ENCODE data around the gene UBE2D1.

Gene UBE2D1

GRCh38 chr10:58320351-58321049, 14.3 kb upstream of the UBE2D1 start:
- no peaks in the 10 kb centered on the region for H3K9me3 ChIP-seq
- peaks cover 10% of the 10 kb centered on the region for H3K4me1 ChIP-seq
- no peak overlapping the region for H3K4me3 ChIP-seq
- H3K27me3 ChIP-seq (ENCODE audit: low read depth): no peaks in the 10 kb centered on the region
- in situ Hi-C loops (cut with MboI; ENCODE audit: low sequenced_read_pairs): no loop called here
- no peaks in the 10 kb centered on the region for H3K36me3 ChIP-seq (replicated peaks)
- no peak for DNase-seq (ENCODE audit: low spot score in 2 of 2)

DNA sequence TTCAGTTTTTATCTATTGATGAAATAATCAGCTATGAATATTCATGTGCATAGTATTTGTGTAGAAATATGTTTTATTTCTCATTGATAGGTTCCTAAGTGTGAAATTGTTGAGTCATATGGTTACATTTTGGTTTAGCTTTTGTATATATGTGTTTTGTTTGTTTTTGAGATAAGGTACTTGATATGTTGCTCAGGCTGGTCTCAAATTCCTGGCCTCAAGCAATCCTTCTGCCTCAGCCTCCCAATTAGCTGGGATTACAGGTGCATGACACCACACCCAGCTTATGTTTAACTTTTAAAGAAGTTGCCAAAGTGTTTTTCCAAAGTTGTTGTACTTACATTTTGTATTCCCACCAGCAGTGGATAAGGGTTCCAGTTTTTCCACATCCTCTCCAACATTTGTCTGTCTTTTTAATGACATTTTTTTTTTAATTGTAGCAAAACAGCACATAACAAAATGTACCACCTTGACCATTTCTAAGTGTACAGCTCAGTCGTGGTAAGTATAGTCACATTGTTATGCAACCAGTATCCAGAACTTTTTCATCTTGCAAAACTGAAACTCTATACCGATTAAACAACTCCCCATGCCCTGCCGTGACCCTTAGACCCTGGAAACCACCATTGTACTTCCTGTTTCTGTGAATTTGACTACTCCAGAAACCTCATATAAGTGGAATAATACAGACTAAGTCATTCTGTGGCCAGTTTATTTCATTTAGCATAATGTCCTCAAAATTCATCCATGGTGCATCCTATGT, 12.6 kb upstream of the UBE2D1 start:
- in situ Hi-C loops (cut with MboI; ENCODE audit: low sequenced_read_pairs): no loop called here
- no peaks in the 10 kb centered on the region for H3K9me3 ChIP-seq
- H3K36me3 ChIP-seq (replicated peaks): no peaks in the 10 kb centered on the region
- DNase-seq (ENCODE audit: low spot score in 2 of 2): no peak
- peaks cover 10% of the 10 kb centered on the region for H3K4me1 ChIP-seq
- H3K27me3 ChIP-seq (ENCODE audit: low read depth): no peaks in the 10 kb centered on the region
- no peak overlapping the region for H3K4me3 ChIP-seq

DNA sequence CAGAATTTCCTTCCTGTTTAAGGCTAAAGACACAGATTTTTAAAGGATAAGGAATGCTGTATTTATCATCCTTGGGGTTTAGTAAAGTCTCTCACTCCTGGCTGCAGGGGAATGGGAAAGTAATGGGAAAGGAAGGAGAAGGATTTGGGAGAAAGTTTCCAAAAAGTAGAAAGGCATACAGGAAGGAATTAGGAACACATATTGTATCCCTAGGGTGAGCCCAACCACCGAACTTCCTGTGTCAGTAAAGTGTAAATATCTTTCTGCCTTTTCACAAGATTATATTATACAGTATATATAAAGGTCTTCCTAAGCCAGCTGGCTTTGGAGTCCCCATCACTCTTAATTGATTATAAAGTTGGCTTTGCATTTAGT, 12.0 kb upstream of the UBE2D1 start:
- in situ Hi-C loops (cut with MboI; ENCODE audit: low sequenced_read_pairs): no loop called here
- Histone ChIP-seq H3K4me1 (peaks cover 10% of the 10 kb centered on the region), H3K9me3 (no peaks in the 10 kb centered on the region), H3K27me3 (ENCODE audit: low read depth) (no peaks in the 10 kb centered on the region), H3K4me3 (no peak overlapping the region), H3K36me3 (replicated peaks) (no peaks in the 10 kb centered on the region)
- DNase-seq (ENCODE audit: low spot score in 2 of 2): no peak

- no peaks in the 10 kb centered on the region for H3K9me3 ChIP-seq
- H3K36me3 ChIP-seq (replicated peaks): no peaks in the 10 kb centered on the region
- H3K4me3 ChIP-seq: no peak overlapping the region
- H3K27me3 ChIP-seq (ENCODE audit: low read depth): no peaks in the 10 kb centered on the region
- in situ Hi-C loops (cut with MboI; ENCODE audit: low sequenced_read_pairs): no loop called here
- no peak for DNase-seq (ENCODE audit: low spot score in 2 of 2)
- H3K4me1 ChIP-seq: peaks cover 10% of the 10 kb centered on the region
Observed at GRCh38 chr10:58326967-58327381, 7.8 kb upstream of the UBE2D1 start.

GRCh38 chr10:58328233-58328632, 6.6 kb upstream of the UBE2D1 start:
- H3K36me3 ChIP-seq (replicated peaks): no peaks in the 10 kb centered on the region
- no peak overlapping the region for H3K4me3 ChIP-seq
- DNase-seq (ENCODE audit: low spot score in 2 of 2): no peak
- no peaks in the 10 kb centered on the region for H3K27me3 ChIP-seq (ENCODE audit: low read depth)
- H3K9me3 ChIP-seq: no peaks in the 10 kb centered on the region
- in situ Hi-C loops (cut with MboI; ENCODE audit: low sequenced_read_pairs): no loop called here
- H3K4me1 ChIP-seq: no peaks in the 10 kb centered on the region; the same call in 1 of the 2 replicates

DNA sequence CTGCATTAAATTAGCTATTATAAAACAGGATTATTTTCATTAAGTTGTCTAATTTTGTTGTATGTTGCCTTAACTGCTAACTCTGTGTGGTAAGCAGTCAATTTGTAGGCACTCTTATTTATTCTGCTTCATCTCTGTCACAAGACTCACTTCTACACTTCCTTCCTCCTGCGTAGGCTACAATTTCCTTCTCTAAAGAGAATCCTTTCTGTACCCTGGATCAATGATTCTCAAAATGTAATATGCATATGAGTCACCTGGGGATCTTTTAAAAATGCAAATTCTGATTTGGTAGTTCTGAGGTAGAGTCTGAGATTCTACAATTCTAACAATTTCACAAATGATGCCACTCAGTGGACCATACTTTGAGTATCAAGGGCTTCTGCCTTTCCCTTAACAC, 4.4 kb upstream of the UBE2D1 start:
- no peak for DNase-seq (ENCODE audit: low spot score in 2 of 2)
- Histone ChIP-seq H3K27me3 (ENCODE audit: low read depth) (no peaks in the 10 kb centered on the region), H3K36me3 (replicated peaks) (no peaks in the 10 kb centered on the region), H3K9me3 (no peaks in the 10 kb centered on the region), H3K4me1 (peaks cover 3% of the 10 kb centered on the region; the same call in 1 of the 2 replicates), H3K4me3 (no peak overlapping the region)
- in situ Hi-C loops (cut with MboI; ENCODE audit: low sequenced_read_pairs): no loop called here

GRCh38 chr10:58331646-58332045, 3.2 kb upstream of the UBE2D1 start:
- Histone ChIP-seq H3K4me1 (peaks cover 11% of the 10 kb centered on the region), H3K4me3 (no peak overlapping the region), H3K27me3 (ENCODE audit: low read depth) (no peaks in the 10 kb centered on the region), H3K9me3 (no peaks in the 10 kb centered on the region), H3K36me3 (replicated peaks) (no peaks in the 10 kb centered on the region; the same call in 1 of the 2 replicates)
- in situ Hi-C loops (cut with MboI; ENCODE audit: low sequenced_read_pairs): no loop called here
- no peak for DNase-seq (ENCODE audit: low spot score in 2 of 2)

GRCh38 chr10:58335306-58336005, 650 bp downstream of the UBE2D1 start:
- peak in 1 of 2 experiments; percentile 41 for DNase-seq (ENCODE audit: low spot score in 2 of 2)
- in situ Hi-C loops (cut with MboI; ENCODE audit: low sequenced_read_pairs): no loop called here
- peak overlapping the region; percentile 81 for H3K4me3 ChIP-seq

GRCh38 chr10:58336242-58336641, 1.4 kb downstream of the UBE2D1 start:
- peak overlapping the region; percentile 81 for H3K4me3 ChIP-seq
- H3K27me3 ChIP-seq (ENCODE audit: low read depth): no peaks in the 10 kb centered on the region
- peaks cover 30% of the 10 kb centered on the region for H3K4me1 ChIP-seq
- no peaks in the 10 kb centered on the region; the same call in 1 of the 2 replicates for H3K36me3 ChIP-seq (replicated peaks)
- no peak for DNase-seq (ENCODE audit: low spot score in 2 of 2)
- in situ Hi-C loops (cut with MboI; ENCODE audit: low sequenced_read_pairs): no loop called here
- no peaks in the 10 kb centered on the region for H3K9me3 ChIP-seq

More at GRCh38 chr10:58335306-58336005, 650 bp downstream of the UBE2D1 start:
- Histone ChIP-seq H3K36me3 (replicated peaks) (no peaks in the 10 kb centered on the region; the same call in 1 of the 2 replicates), H3K4me1 (peaks cover 22% of the 10 kb centered on the region), H3K9me3 (no peaks in the 10 kb centered on the region), H3K27me3 (ENCODE audit: low read depth) (no peaks in the 10 kb centered on the region)

DNA sequence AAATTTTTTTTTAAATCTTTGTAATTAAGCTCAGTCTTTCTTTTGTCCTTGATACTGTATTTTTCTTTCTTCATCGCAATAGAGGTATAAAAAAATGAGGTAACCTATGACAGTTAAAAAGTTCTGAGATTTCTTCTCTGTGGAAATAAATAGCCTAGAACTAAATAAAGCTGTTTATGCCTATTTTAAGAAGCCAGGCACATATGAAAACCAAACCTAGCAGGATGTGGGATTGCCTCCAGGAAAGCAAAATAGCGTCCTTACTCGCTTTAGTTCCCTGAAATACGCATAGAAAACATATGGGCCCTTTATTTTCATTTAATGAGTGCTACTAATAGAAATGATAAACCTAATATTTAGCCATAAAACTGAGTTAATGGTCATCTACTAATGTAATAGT, 6.6 kb downstream of the UBE2D1 start:
- no peaks in the 10 kb centered on the region for H3K27me3 ChIP-seq (ENCODE audit: low read depth)
- H3K4me3 ChIP-seq: no peak overlapping the region
- DNase-seq (ENCODE audit: low spot score in 2 of 2): no peak
- H3K4me1 ChIP-seq: peaks cover 46% of the 10 kb centered on the region
- no peaks in the 10 kb centered on the region for H3K36me3 ChIP-seq (replicated peaks)
- in situ Hi-C loops (cut with MboI; ENCODE audit: low sequenced_read_pairs): no loop called here
- H3K9me3 ChIP-seq: no peaks in the 10 kb centered on the region

DNA sequence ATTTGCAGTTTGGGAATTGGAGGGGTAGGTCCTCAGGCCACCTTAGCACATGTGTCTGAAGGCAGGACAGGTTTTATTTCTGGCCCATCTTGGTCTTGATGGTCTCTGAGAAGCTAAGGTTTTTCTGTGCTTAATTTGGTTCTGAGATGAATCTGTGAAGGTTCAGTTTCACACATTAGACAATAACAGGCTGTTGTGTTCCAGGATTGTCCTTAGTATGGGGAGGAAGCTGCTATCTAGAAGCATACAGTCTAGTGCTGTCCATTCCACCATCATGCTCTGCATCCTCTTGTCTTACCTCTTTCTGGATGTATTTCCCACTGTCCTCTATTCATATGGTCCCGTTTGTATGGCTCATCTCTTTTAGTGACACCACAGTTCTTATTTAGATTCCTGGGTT, 7.1 kb downstream of the UBE2D1 start:
- H3K36me3 ChIP-seq (replicated peaks): no peaks in the 10 kb centered on the region
- no peaks in the 10 kb centered on the region for H3K9me3 ChIP-seq
- no peak overlapping the region for H3K4me3 ChIP-seq
- H3K4me1 ChIP-seq: peaks cover 48% of the 10 kb centered on the region
- in situ Hi-C loops (cut with MboI; ENCODE audit: low sequenced_read_pairs): no loop called here
- no peaks in the 10 kb centered on the region for H3K27me3 ChIP-seq (ENCODE audit: low read depth)
- no peak for DNase-seq (ENCODE audit: low spot score in 2 of 2)

GRCh38 chr10:58347967-58348366, 13.2 kb downstream of the UBE2D1 start:
- no peaks in the 10 kb centered on the region for H3K36me3 ChIP-seq (replicated peaks)
- H3K27me3 ChIP-seq (ENCODE audit: low read depth): no peaks in the 10 kb centered on the region
- in situ Hi-C loops (cut with MboI; ENCODE audit: low sequenced_read_pairs): no loop called here
- H3K9me3 ChIP-seq: no peaks in the 10 kb centered on the region
- peak in 1 of 2 experiments; percentile 88 for DNase-seq (ENCODE audit: low spot score in 2 of 2)
- H3K4me1 ChIP-seq: peaks cover 72% of the 10 kb centered on the region
- no peak overlapping the region for H3K4me3 ChIP-seq

DNA sequence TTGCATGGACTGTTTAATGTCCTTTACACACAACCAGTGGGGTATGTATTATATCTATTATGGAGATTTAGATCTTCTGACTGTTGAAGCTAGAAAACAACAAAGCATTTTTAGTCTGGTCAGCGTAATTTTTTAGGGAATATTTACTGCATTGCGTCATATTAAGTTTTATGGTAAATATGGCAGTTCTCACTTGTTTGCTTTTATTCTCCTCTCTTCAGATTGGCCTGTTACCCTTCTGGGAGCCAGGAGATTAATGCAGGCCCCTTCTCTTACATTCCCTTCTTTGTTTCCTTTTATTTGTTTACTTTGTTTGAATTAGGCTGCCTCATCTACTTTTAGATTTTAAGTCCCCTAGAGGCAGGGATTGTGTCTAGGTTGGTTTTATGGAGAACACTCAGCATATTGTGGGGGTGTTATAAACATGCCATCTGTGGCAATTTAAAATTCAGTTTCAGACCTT, 13.8 kb downstream of the UBE2D1 start:
- in situ Hi-C loops (cut with MboI; ENCODE audit: low sequenced_read_pairs): no loop called here
- H3K27me3 ChIP-seq (ENCODE audit: low read depth): no peaks in the 10 kb centered on the region
- DNase-seq (ENCODE audit: low spot score in 2 of 2): peak; percentile 75 to 98
- no peak overlapping the region for H3K4me3 ChIP-seq
- no peaks in the 10 kb centered on the region for H3K36me3 ChIP-seq (replicated peaks)
- H3K4me1 ChIP-seq: peaks cover 76% of the 10 kb centered on the region
- no peaks in the 10 kb centered on the region for H3K9me3 ChIP-seq

DNA sequence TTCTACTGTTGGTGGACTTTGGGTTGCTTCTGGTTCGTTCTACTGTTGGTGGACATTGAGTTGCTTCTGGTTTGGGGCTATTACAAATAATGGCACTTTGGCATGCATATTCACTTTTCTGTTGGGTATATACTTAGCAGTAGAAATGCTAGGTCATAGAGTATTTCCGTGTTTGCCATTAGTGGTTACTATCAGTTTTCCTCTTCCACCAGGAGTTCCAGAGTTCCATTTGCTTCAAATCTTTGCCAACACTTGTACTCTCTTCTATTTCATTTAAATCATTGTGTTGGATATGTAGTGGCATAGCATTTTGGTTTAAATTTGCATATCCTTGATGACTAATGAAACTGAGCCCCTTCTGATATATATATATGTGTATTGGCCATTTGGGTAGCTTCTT, 15.2 kb downstream of the UBE2D1 start:
- peak in 1 of 2 experiments; percentile 11 for DNase-seq (ENCODE audit: low spot score in 2 of 2)
- H3K4me1 ChIP-seq: peaks cover 72% of the 10 kb centered on the region
- in situ Hi-C loops (cut with MboI; ENCODE audit: low sequenced_read_pairs): no loop called here

More for the DNA sequence above, 15.2 kb downstream of the UBE2D1 start:
- no peaks in the 10 kb centered on the region for H3K9me3 ChIP-seq
- no peaks in the 10 kb centered on the region for H3K36me3 ChIP-seq (replicated peaks)
- no peaks in the 10 kb centered on the region for H3K27me3 ChIP-seq (ENCODE audit: low read depth)
- H3K4me3 ChIP-seq: no peak overlapping the region

Data from HAP-1 (cell line).